GM11168 (cell line): ENCODE data around the gene ANKS1A.
"Not testable (repeated sequence)": the region's sequence is repeated elsewhere in the genome, so short reads cannot be mapped to it uniquely, and the experiment has no call there.

Source experiments
- in situ Hi-C: fragments of 300-500 bp; cut with MboI; formaldehyde crosslinking; loops from one replicate; pipeline ENCODE4 v1.12.0; 2022; ENCODE audit warnings: low sequenced_read_pairs; ENCODE audit not compliant: unreplicated experiment

ANKS1A gene

GRCh38 chr6:35087361-35088280 is 198.6 kb downstream of the ANKS1A start:
- in situ Hi-C loops = no loop called here

DNA sequence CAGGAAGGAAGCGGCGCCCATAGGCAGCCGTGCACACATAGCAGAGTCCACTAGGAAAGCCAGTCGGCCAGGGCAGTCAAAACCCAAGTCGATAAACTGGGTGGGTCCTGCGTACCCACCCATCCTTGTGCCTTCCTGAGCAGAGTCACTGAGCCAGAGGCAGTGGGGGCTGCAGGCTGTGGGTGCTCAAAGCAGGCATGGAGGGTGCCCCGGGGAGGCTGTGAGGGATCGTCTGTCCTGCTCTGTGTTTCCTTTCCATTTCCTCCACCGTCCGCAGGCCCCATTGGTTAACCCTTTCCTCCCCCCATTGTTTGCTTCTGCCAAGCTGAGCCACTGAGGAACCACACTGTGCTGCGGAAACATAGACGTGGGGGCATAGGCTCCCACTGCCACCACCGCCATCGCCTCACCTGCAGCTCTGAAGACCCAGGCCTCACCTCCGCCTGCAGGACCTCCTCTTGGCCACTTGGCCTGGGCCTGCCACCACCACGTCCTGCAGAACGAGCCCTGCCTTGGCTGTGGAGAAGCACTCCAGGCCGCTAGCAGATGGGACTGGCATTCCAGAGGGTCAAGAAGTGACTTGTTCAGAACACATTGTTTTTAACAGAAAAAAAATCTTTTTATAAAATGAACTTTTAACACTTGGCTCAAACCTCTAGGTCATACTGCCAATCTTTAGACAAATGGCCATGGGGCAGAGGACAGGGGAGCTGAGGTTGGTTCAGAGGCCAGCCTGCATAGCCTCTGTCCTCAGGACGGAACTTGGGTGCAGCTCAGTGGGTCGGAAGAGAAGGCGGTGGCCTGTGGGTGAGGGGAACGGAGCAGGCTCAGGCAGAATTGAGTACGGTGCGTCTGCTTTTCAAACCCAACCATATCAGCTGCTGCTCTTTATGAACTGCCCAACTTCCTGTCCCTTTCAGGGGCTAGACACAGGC is 199.5 kb downstream of the ANKS1A start:
- in situ Hi-C loops = no loop called here

DNA sequence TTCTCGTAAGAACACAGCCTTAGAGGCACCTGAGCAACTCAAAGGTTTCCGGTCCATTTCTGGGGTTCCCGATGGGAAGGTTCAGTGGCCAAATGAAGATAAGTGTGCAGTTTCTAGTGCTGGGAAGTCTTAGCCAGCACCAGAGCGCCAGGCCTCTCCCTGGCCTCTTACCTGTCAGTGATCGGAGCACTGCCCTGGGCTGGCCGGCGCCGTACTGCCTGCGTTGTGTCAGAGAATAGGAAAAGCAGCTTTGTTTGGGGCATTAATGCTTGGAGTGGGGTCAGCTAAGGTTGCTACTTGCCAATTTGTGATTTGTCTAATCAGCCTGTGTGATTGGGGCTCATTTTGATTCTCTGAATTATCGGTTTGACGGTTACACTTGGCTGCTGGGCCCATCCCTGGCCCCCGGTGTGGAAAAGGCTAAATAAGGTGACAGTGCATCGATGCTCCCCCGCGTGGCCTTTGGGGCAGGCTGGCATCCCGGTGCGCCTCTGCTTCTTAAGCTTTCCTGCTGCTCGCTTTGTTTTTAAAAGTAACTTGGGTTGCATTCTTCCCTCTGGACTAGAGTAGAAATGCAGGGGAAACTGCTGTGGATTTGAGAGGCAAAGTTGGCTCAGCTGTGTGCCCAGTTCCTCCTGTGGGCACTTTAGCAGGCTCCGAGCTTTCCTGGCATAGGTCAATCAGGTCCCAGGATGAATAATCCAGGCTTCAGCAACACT is 200.3 kb downstream of the ANKS1A start:
- in situ Hi-C loops = no loop called here

DNA sequence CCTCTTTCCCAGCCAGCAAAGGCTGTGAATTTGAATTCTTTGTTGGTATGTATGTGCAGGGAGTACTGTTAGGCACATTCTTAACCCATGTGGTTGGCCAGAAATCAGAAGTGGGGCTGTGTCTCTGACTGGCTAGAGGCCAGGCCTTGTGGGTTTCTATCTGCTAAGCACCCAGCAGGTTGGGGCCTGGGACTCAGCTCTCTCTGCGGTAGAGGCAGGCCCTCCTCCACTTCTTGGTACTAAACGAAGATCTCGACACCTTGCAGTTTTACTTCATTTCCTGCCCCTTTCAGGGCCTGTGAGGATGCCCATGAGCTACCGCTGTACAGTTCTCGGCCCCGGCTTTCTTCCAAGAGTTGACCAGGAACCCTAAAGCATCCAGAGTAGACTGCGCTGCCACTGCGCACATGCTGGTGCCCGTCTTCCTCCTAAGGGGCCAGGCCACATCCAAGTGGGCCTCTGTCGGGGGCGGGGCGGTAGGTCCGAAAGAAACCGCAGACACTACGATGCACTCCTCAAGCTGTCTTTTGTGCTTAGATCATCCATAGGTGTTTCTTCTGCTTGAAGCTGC is 201.0 kb downstream of the ANKS1A start:
- in situ Hi-C loops = no loop called here

- in situ Hi-C loops = no loop called here
Observed at GRCh38 chr6:35090734-35091133, 201.7 kb downstream of the ANKS1A start.

DNA sequence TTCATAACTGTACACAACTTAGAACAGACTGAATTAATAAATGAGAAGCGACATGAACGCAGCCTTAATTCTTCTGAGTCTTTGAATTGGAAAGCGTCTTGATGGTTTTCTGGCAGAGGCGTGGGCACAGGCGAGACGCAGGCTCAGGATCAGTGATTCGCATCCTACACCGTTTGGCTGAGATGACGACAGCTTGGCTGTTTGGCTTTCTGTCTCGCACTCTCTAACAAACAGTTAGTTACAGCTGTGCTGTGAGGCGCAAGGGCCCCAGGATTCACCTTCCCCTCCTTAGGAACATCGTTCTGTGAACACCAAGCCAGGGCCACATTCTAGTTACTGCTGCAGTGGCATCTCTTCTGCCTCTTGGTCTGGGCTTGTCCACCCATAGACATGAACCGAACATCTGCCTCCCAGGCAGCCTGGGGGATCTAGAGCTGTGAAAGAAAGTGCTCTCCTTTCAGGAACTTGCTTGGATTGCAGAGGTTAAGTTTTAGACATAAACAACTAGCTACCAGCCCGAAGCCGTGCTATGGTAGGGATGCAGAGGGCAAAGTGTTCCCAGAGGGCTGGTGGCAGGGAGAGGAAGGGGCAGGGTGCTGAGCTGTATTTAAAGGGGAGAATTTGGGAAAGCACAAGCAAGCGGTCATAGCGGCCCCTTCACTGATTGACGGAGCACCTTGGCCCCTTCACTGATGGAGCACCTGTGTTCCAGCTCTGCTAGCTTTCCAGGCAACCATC is 202.5 kb downstream of the ANKS1A start:
- in situ Hi-C loops = no loop called here

GRCh38 chr6:35092362-35093117 is 203.5 kb downstream of the ANKS1A start:
- in situ Hi-C loops = no loop called here

DNA sequence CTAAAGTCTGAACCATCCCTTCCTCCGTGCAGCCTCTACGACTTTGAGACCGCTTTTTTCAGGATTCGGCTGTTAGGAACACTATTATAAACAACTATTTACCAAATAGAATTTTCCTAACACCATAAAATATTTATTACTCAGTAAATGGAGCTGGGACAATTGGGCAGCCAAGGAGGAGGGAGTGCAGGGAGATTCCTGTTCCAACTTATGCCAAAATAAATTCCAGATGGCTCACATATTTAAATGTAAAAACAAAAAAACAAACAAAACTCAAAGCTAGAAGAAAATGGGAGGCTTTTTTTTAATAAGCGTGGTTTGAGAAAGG is 204.0 kb downstream of the ANKS1A start:
- in situ Hi-C loops = no loop called here

DNA sequence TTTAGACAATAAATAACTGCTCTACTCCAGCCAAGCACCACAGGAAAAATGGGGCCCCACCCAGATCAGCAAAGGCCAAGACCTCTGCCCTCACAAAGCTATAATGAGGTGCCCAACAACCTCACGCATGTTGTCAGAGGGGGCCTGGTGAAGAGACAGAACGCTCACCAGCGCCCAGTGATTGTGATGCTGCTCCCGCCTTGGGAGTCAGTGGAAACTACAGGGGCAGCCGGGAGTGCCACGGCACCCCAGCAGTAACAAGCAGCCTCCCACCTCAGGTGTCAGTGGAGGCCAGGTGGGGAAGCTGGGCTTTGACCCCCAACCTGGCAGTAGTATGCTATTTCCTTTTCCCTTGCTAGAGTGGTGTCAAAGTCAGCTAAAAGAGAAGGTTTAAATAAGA is 204.7 kb downstream of the ANKS1A start:
- in situ Hi-C loops = no loop called here

DNA sequence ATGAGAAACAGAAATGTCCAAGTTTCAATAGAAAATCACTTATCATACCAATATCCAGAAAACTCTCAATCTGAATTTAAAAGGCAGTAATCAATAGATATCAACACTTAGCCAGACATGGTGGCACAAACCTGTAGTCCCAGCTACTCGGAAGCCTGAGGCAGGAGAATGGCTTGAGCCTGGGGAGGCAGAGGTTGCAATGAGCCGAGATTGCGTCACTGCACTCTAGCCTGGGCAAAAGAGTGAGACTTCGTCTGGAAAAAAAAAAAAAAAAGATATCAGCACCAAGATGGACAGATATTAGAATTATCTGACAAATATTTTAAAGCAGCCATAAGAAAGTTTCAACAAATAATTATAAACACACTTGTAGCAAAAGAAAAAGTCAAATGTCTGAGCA is 205.1 kb downstream of the ANKS1A start:
- in situ Hi-C loops = no loop called here

- in situ Hi-C loops = no loop called here
Observed at GRCh38 chr6:35096129-35096862, 207.2 kb downstream of the ANKS1A start.

- in situ Hi-C loops = no loop called here
Observed at GRCh38 chr6:35099116-35099515, 210.1 kb downstream of the ANKS1A start.

GRCh38 chr6:35105078-35105477 is 216.0 kb downstream of the ANKS1A start:
- in situ Hi-C loops = no loop called here

- in situ Hi-C loops = not testable (repeated sequence)
Observed at GRCh38 chr6:35106061-35106460, 217.0 kb downstream of the ANKS1A start.

DNA sequence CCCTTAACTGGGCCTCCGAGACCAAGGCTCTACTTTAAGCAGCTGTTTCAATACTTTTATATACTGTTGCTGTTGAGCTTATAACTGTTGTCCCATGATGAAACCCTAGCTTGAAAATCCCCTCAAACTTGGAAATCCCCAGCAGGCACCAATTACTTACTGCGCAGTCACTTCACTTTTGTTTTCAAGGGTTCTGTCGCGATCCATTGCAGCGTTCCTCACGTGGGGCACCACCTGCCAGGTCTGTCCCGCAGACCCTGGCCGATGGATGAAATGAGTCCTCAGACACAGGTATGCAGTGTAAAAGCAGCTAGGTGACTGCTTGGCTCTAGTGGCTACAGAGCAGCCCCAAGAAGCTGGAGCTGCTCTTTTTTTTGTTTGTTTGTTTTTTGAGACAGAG is 218.2 kb downstream of the ANKS1A start:
- in situ Hi-C loops = not testable (repeated sequence)

DNA sequence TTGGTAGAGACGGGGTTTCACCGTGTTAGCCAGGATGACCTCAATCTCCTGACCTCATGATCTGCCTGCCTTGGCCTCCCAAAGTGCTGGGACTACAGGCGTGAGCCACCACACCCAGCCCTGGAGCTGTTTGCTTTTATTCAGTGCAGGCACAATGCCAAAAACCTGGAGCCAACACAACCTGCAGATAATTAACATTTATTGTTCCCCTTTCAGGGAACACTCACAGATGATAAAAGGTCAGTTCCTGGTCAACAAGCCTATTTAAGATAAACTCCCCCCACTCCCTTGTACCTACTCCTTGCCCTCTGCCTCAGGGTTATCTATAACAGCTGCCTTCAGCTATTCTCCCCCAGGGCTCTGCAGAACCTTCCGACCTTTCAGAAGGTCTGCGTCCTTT is 218.7 kb downstream of the ANKS1A start:
- in situ Hi-C loops = not testable (repeated sequence)

- in situ Hi-C loops = no loop called here
Observed at GRCh38 chr6:35108309-35108885, 219.3 kb downstream of the ANKS1A start.

DNA sequence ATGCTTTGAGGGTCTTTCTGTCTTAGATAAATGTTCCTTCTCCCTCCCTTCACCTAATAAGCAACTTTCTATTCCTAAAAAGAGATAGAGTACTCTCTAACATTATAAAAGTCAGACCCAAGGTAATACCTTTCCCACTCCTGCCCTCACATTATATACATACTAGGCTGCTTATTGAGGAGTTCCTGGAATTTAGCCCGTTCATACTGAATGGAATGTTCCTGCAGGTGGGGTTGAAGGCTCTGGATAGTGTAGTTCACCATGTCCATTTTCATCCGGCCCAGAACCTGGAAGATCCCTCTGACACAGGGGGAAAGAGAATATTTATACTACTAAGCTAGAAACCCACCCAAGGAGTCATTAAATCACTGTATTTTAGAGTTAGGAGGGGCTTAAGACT is 231.7 kb downstream of the ANKS1A start:
- in situ Hi-C loops = no loop called here
